H9 (cell line): ENCODE measurements around the gene NOXA1. TPM values are rescaled to one million over a fixed set of nuclear protein-coding genes. Genes with fewer than 3 reads are reported as not detected.
"Not testable (repeated sequence)": the region's sequence is repeated elsewhere in the genome, so short reads cannot be mapped to it uniquely, and the experiment has no call there.

Source experiments
- DNase-seq: peaks from one replicate; pipeline ENCODE4 v3.0.0-alpha.2; 2017
- H2AFZ ChIP-seq: one replicate; pipeline ENCODE4 v1.6.1; 2013; ENCODE audit warnings: mild to moderate bottlenecking, low read length, control low read depth, moderate library complexity
- H2AK5ac ChIP-seq: 2 replicates; pipeline ENCODE4 v1.6.1; 2013; ENCODE audit warnings: low read length, control low read depth, mixed read lengths; ENCODE audit not compliant: insufficient read length
- H2BK120ac ChIP-seq: one replicate; pipeline ENCODE4 v1.6.1; 2013; ENCODE audit warnings: low read depth, mild to moderate bottlenecking, low read length, control low read depth, inconsistent platforms; ENCODE audit not compliant: poor library complexity, severe bottlenecking
- H2BK12ac ChIP-seq: 2 replicates; pipeline ENCODE4 v1.6.1; 2013; ENCODE audit warnings: low read length, control low read depth, mixed read lengths, low read depth; ENCODE audit not compliant: insufficient read length
- H2BK15ac ChIP-seq: 2 replicates; pipeline ENCODE4 v1.6.1; 2013; ENCODE audit warnings: low read depth, low read length, control low read depth
- H2BK20ac ChIP-seq: one replicate; pipeline ENCODE4 v1.6.1; 2013; ENCODE audit warnings: low read depth, mild to moderate bottlenecking, low read length, control low read depth, inconsistent platforms; ENCODE audit not compliant: poor library complexity, severe bottlenecking
- H2BK5ac ChIP-seq: 2 replicates; pipeline ENCODE4 v1.6.1; 2013; ENCODE audit warnings: low read length, control low read depth, mixed read lengths; ENCODE audit not compliant: insufficient read length
- H3K14ac ChIP-seq: 2 replicates; pipeline ENCODE4 v1.6.1; 2013; ENCODE audit warnings: low read length, control low read depth; ENCODE audit not compliant: insufficient read depth
- H3K18ac ChIP-seq: 2 replicates; pipeline ENCODE4 v1.6.1; 2013; ENCODE audit warnings: low read depth, mild to moderate bottlenecking, mixed read lengths, low read length, control low read depth; ENCODE audit not compliant: insufficient read length
- H3K23ac ChIP-seq: 2 replicates; pipeline ENCODE4 v1.6.1; 2013; ENCODE audit warnings: low read length, control low read depth, mixed read lengths, low read depth; ENCODE audit not compliant: insufficient read length
- H3K23me2 ChIP-seq: 2 replicates; pipeline ENCODE4 v1.6.1; 2013; ENCODE audit warnings: low read depth, mild to moderate bottlenecking, mixed read lengths, low read length, control low read depth; ENCODE audit not compliant: insufficient read length, poor library complexity, severe bottlenecking
- H3K27ac ChIP-seq: 2 replicates; pipeline ENCODE4 v1.5.1; 2013; ENCODE audit warnings: low read length, control low read depth, mixed read lengths, low read depth; ENCODE audit not compliant: insufficient read length
- H3K27me3 ChIP-seq: 2 replicates; pipeline ENCODE4 v1.6.1; 2013; ENCODE audit warnings: low read length, control low read depth, inconsistent platforms; ENCODE audit not compliant: insufficient read depth
- H3K4ac ChIP-seq: 2 replicates; pipeline ENCODE4 v1.6.1; 2013; ENCODE audit warnings: low read depth, mild to moderate bottlenecking, control low read depth, inconsistent platforms, low read length, moderate library complexity
- H3K4me1 ChIP-seq: 2 replicates; pipeline ENCODE4 v1.6.1; 2013; ENCODE audit warnings: low read length, control low read depth, inconsistent platforms; ENCODE audit not compliant: insufficient read depth
- H3K4me2 ChIP-seq: 2 replicates; pipeline ENCODE4 v1.6.1; 2013; ENCODE audit warnings: low read length, control low read depth, mixed read lengths; ENCODE audit not compliant: insufficient read length, insufficient read depth
- H3K56ac ChIP-seq: 2 replicates; pipeline ENCODE4 v1.6.1; 2013; ENCODE audit warnings: low read depth, mild to moderate bottlenecking, mixed read lengths, low read length, control low read depth; ENCODE audit not compliant: insufficient read length
- H3K79me1 ChIP-seq: 2 replicates; pipeline ENCODE4 v1.6.1; 2013; ENCODE audit warnings: low read depth, mild to moderate bottlenecking, moderate library complexity, low read length, control low read depth, inconsistent platforms; ENCODE audit not compliant: insufficient read depth, poor library complexity, severe bottlenecking
- H3K79me2 ChIP-seq: 2 replicates; pipeline ENCODE4 v1.6.1; 2013; ENCODE audit warnings: low read length, control low read depth, inconsistent platforms; ENCODE audit not compliant: insufficient read depth
- H3K9ac ChIP-seq: 2 replicates; pipeline ENCODE4 v1.6.1; 2013; ENCODE audit warnings: low read length, control low read depth, mixed read lengths; ENCODE audit not compliant: insufficient read length; ENCODE audit errors: extremely low read depth
- H3K9me3 ChIP-seq: one replicate; pipeline ENCODE4 v1.6.1; 2013; ENCODE audit warnings: low read depth, low read length, inconsistent platforms; ENCODE audit not compliant: control insufficient read depth
- H3T11ph ChIP-seq: one replicate; pipeline ENCODE4 v1.6.1; 2013; ENCODE audit warnings: mild to moderate bottlenecking, low read length, control low read depth, inconsistent platforms
- H4K20me1 ChIP-seq: one replicate; pipeline ENCODE4 v1.6.1; 2013; ENCODE audit not compliant: control insufficient read depth, insufficient read length, insufficient read depth
- H4K5ac ChIP-seq: 2 replicates; pipeline ENCODE4 v1.6.1; 2013; ENCODE audit warnings: low read depth, mild to moderate bottlenecking, mixed read lengths, low read length, control low read depth; ENCODE audit not compliant: insufficient read length
- H4K8ac ChIP-seq: replicated peaks from 2 replicates; pipeline ENCODE4 v1.6.1; 2013; ENCODE audit warnings: low read length, control low read depth, mixed read lengths, low read depth; ENCODE audit not compliant: insufficient read length
- H4K91ac ChIP-seq: 2 replicates; pipeline ENCODE4 v1.6.1; 2013; ENCODE audit warnings: low read depth, mild to moderate bottlenecking, moderate library complexity, mixed read lengths, low read length, control low read depth; ENCODE audit not compliant: insufficient read length
- H3K27ac Mint-ChIP-seq, 3 experiments: 2 replicates in 2 of 3; 3 replicates in 1 of 3; pipeline ENCODE4 v1.8.0; 2020 to 2021; ENCODE audit warnings: mixed read lengths in 3 of 3, mild to moderate bottlenecking in 1 of 3, moderate library complexity in 1 of 3
- H3K27me3 Mint-ChIP-seq: 2 replicates; pipeline ENCODE4 v1.8.0; 2021; ENCODE audit warnings: low read depth, mild to moderate bottlenecking, moderate library complexity, mixed read lengths
- H3K36me3 Mint-ChIP-seq, 3 experiments: 2 replicates in 2 of 3; 3 replicates in 1 of 3; pipeline ENCODE4 v1.8.0; 2020 to 2021; ENCODE audit warnings: low read depth in 3 of 3, mixed read lengths in 3 of 3; ENCODE audit not compliant: insufficient read depth in 1 of 3
- H3K4me1 Mint-ChIP-seq, 2 experiments: 2 replicates each; pipeline ENCODE4 v1.8.0; 2020; ENCODE audit warnings: mixed read lengths in 2 of 2
- H3K4me3 Mint-ChIP-seq, 2 experiments: 2 replicates in 1 of 2; 3 replicates in 1 of 2; pipeline ENCODE4 v1.8.0; 2020 to 2021; ENCODE audit warnings: mild to moderate bottlenecking in 2 of 2, mixed read lengths in 2 of 2, moderate library complexity in 1 of 2
- H3K9me3 Mint-ChIP-seq, 2 experiments: 2 replicates in 1 of 2; 3 replicates in 1 of 2; pipeline ENCODE4 v1.8.0; 2020; ENCODE audit warnings: mild to moderate bottlenecking in 2 of 2, mixed read lengths in 2 of 2, moderate library complexity in 1 of 2
- WGBS: extraction: QIAGEN DNeasy Blood & Tissue Kit; methylation state at CpG from one replicate; pipeline ENCODE4 v1.1.7; 2013; ENCODE audit warnings: missing lambda C conversion rate, low lambda C conversion rate, mixed read lengths; ENCODE audit not compliant: insufficient read length; ENCODE audit errors: extremely low coverage; 5-methylcytosine and 5-hydroxymethylcytosine counted together
- total RNA-seq: library from RNA; stranded (reverse); gene quantifications from 2 replicates; pipeline ENCODE4 v1.2.1, GENCODE V29; 2021
- TF ChIP-seq, protein P1 (sequence below): fragments of 200-600 bp; sonication (generic); conservative IDR thresholded peaks from 3 replicates; pipeline ENCODE4 v1.8.0; 2021; ENCODE audit warnings: antibody characterized with exemption, mild to moderate bottlenecking

The NOXA1 gene
- total RNA-seq, 1 experiment from 2014 or later: 2.0 TPM

DNA sequence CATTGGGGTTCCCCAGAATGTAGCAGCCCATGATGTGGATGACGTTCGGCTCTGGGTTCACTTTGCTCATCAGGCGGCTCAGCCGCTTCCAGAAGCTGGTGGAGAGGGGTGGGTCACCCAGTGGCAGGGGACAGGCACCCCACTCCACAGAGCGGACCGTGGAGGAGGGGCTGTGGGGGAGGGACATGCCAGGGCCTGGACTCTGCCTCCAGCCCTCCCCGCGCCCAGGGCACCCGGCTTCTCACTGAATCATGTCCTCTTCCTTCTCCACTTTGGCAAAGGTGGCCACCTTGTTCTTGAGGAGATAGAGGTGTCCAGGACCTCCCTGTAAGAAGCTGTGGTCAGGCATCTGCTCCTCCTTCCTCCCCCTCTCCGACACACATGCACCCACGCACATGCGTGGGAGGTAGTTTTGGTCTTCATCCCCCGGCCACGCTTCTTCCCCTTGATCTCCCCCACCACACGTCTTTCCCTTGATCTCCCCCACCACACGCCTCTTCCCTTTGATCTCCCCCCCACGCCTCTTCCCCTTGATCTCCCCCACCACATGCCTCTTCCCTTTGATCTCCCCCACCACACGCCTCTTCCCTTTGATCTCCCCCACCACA lies 26.8 kb downstream of the NOXA1 start:
- H3K4me2 ChIP-seq: no peak overlapping the region
- H3K23ac ChIP-seq: no peak overlapping the region
- no peak overlapping the region for H2AK5ac ChIP-seq
- no peak overlapping the region for H2AFZ ChIP-seq
- no peak overlapping the region for H3K14ac ChIP-seq
- H3K27me3 Mint-ChIP-seq: 0 out of 2 replicates have a peak, but pooled peaks cover 2% of the 10 kb centered on the region
- H4K5ac ChIP-seq: no peak overlapping the region
- no peak overlapping the region for H2BK20ac ChIP-seq
- peaks cover 0 to 13% (median 2%) of the 10 kb centered on the region in 3 experiments; a peak in 4 of 7 replicates for H3K36me3 Mint-ChIP-seq
- TF ChIP-seq, protein P1, sequence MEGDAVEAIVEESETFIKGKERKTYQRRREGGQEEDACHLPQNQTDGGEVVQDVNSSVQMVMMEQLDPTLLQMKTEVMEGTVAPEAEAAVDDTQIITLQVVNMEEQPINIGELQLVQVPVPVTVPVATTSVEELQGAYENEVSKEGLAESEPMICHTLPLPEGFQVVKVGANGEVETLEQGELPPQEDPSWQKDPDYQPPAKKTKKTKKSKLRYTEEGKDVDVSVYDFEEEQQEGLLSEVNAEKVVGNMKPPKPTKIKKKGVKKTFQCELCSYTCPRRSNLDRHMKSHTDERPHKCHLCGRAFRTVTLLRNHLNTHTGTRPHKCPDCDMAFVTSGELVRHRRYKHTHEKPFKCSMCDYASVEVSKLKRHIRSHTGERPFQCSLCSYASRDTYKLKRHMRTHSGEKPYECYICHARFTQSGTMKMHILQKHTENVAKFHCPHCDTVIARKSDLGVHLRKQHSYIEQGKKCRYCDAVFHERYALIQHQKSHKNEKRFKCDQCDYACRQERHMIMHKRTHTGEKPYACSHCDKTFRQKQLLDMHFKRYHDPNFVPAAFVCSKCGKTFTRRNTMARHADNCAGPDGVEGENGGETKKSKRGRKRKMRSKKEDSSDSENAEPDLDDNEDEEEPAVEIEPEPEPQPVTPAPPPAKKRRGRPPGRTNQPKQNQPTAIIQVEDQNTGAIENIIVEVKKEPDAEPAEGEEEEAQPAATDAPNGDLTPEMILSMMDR: no peak
- no peaks in the 10 kb centered on the region for H3K79me1 ChIP-seq
- H3T11ph ChIP-seq: no peak overlapping the region
- H2BK15ac ChIP-seq: no peak overlapping the region
- no peak overlapping the region for H2BK120ac ChIP-seq
- no peak overlapping the region for H4K91ac ChIP-seq
- H3K27ac ChIP-seq: no peak overlapping the region
- H3K4me3 Mint-ChIP-seq: no peak overlapping the region
- H3K56ac ChIP-seq: no peak overlapping the region
- H3K27ac Mint-ChIP-seq: no peak overlapping the region
- no peak overlapping the region for H3K4ac ChIP-seq
- no peak overlapping the region for H4K8ac ChIP-seq
- no peaks in the 10 kb centered on the region for H3K79me2 ChIP-seq
- no peaks in the 10 kb centered on the region for H3K4me1 ChIP-seq
- H3K9me3 Mint-ChIP-seq: no peaks in the 10 kb centered on the region
- WGBS: no CpG with 5 or more reads among the region's 18 CpGs
- no peaks in the 10 kb centered on the region for H3K9me3 ChIP-seq
- H3K23me2 ChIP-seq: no peaks in the 10 kb centered on the region
- H3K9ac ChIP-seq: no peak overlapping the region
- no peaks in the 10 kb centered on the region for H3K27me3 ChIP-seq
- H2BK12ac ChIP-seq: no peak overlapping the region
- no peak for DNase-seq
- H3K4me1 Mint-ChIP-seq: peaks cover 10 to 22% of the 10 kb centered on the region in 2 experiments
- no peak overlapping the region for H2BK5ac ChIP-seq
- H4K20me1 ChIP-seq: peaks cover 3% of the 10 kb centered on the region
- no peak overlapping the region for H3K18ac ChIP-seq

DNA sequence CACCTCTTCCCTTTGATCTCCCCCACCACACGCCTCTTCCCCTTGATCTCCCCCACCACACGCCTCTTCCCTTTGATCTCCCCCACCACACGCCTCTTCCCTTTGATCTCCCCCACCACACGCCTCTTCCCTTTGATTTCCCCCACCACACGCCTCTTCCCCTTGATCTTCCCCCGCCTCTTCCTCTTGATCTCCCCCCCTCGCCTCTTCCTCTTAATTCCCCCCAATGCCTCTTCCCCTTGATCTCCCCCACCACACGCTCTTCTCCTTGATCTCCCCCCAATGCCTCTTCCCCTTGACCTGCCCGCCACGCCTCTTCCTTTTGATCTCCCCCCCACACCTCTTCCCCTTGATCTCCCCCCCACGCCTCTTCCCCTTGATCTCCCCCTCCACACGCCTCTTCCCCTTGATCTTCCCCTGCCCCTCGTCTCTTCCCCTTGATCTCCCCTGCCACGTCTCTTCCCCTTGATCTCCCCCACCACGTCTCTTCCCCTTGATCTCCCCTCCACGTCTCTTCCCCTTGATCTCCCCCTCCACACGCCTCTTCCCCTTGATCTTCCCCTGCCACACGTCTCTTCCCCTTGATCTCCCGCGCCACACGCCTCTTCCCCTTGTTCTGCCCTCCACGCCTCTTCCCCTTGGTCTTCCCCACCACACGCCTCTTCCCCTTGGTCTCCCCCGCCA lies 27.5 kb downstream of the NOXA1 start:
- H3K4ac ChIP-seq, H3T11ph ChIP-seq, H3K9me3 ChIP-seq, H4K5ac ChIP-seq, H3K79me2 ChIP-seq, H3K18ac ChIP-seq, H3K23ac ChIP-seq, H2BK5ac ChIP-seq, H3K27ac Mint-ChIP-seq, H3K4me1 ChIP-seq, H2BK12ac ChIP-seq, H3K4me3 Mint-ChIP-seq, H3K27me3 ChIP-seq, H2BK120ac ChIP-seq, H3K79me1 ChIP-seq, H3K14ac ChIP-seq, H3K9me3 Mint-ChIP-seq, H2BK20ac ChIP-seq, H2AK5ac ChIP-seq, H3K56ac ChIP-seq, H2BK15ac ChIP-seq, H4K8ac ChIP-seq, H3K9ac ChIP-seq, H3K27me3 Mint-ChIP-seq, H2AFZ ChIP-seq, H3K4me2 ChIP-seq, H4K91ac ChIP-seq, DNase-seq, H4K20me1 ChIP-seq, H3K27ac ChIP-seq, H3K23me2 ChIP-seq: not testable (repeated sequence)
- Mint-ChIP-seq H3K36me3 (peaks cover 0 to 15% (median 5%) of the 10 kb centered on the region in 3 experiments; a peak in 5 of 7 replicates), H3K4me1 (peaks cover 6 to 17% of the 10 kb centered on the region in 2 experiments; a peak in 3 of 4 replicates)
- WGBS: no CpG with 5 or more reads among the region's 24 CpGs
